Stimulated activated CD4-positive, alpha-beta T cell treated with anti-CD3 and anti-CD28 coated beads, TNF-alpha, amount 100 ng/mL, for 48 hours (primary cell): ENCODE data around the gene SPINK7.
"Not testable (repeated sequence)": the region's sequence is repeated elsewhere in the genome, so short reads cannot be mapped to it uniquely, and the experiment has no call there.

ENCODE experiments used
- DNase-seq, 3 donors: peaks; one replicate each; pipeline ENCODE4 v3.0.0-alpha.2; 2020; ENCODE audit warnings: low read depth in 3 of 3

SPINK7 gene

DNA sequence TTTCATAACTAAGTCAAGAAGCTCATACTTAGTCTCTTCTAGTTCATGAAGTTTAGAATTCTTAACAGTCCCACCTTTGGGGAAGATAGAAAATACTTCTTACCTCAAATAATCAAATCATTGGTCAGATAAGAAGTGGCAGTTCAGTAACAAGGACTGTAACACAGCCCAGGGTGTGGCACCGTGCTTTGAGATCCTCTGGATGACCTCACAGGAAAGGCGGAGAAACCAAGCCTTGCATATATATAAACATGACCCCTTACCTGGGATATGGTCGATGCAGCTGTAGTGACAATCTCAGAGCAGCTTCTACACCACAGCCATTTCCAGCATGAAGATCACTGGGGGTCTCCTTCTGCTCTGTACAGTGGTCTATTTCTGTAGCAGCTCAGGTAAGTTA is at the start of gene SPINK7:
Gene SPINK7, plus strand, starts transcription at position 271 of the 400 bp plus-strand sequence. Its CDS starts 61 bp downstream, at position 332.
- no peak for DNase-seq

DNA sequence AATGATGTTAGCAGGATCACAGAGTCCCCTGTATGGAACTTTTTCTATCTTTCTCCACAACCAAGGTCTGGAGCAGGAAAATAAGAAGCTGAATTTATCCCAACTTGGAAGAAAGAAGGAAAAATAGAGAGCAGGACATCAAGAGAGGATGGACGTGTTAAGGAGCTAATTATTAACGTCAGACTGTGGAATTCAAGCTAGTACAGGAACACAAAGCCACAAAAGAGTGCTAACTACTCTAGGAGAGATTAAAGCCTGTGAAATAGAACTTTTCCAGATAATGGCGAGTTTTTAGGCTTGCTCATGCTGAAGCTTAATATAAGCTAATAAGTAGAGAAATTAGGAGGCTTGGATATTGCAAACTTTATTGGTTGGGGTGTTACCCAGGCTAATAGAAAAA is 44.3 kb upstream of the SPINK7 start:
- DNase-seq: no peak

DNA sequence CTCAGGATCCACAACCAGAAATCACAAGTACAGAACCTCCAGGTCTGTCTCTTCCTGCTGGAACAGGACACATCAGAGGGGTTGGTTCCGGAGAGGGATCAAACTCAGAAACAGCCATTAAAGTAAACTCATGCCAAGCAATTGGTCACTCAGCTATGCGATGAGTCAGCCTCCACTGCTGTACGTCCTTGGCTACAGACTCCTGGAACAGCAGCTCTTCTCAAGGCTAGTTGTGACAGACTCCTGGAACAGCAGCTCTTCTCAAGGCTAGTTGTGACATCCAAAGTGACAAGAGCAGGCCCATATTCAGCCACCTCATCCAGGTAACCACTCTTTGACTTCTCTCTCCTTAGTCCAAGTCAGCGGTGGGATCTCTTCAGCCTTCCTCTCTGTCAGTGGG is 43.7 kb upstream of the SPINK7 start, which contains the start of gene SPINK13:
Gene SPINK13, plus strand, starts transcription at position 229 of the 400 bp plus-strand sequence. CDS start 1,279 bp downstream, outside the sequence.
- DNase-seq: no peak

DNA sequence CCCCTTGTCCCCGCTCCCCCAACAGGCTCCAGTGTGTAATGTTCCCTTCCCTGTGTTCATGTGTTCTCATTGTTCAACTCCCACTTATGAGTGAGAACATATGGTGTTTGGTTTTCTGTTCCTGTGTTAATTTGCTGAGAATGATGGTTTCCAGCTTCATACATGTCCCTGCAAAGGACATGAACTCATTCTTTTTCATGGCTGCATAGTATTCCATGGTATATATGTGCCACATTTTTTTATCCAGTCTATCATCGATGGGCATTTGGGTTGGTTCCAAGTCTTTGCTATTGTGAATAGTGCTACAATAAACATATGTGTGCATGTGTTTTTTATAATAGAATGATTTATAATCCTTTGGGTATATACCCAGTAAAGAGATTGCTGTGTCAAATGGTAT is 37.1 kb upstream of the SPINK7 start:
- not testable (repeated sequence) for DNase-seq

DNA sequence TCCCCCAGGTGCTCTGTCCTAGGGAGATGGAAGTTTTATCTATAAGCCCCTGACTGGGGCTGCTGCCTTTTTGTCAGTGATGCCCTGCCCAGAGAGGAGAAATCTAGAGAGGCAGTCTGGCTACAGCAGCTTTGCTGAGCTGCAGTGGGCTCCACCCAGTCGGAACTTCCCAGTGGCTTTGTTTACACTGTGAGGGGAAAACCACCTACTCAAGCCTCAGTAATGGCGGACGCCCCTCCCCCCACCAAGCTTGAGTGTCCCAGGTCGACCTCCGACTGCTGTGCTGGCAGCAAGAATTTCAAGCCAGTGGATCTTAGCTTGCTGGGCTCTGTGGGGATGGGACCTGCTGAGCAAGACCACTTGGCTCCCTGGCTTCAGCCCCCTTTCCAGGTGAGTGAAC is 31.3 kb upstream of the SPINK7 start:
- not testable (repeated sequence) for DNase-seq

DNA sequence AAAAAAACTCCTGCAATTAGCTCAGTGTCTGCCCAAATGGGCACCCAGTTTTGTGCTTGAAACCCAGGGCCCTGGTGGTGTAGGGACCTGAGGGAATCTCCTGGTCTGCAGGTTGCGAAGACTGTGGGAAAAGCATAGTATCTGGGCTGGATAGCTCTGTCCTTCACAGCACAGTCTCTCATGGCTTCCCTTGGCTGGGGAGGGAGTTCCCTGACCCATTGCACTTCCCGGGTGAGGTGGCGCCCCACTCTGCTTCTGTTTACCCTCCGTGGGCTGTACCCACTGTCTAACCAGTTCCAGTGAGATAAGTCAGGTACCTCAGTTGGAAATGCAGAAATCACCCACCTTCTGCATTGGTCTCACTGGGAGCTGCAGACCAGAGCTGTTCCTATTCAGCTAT is 30.9 kb upstream of the SPINK7 start:
- DNase-seq: not testable (repeated sequence)

DNA sequence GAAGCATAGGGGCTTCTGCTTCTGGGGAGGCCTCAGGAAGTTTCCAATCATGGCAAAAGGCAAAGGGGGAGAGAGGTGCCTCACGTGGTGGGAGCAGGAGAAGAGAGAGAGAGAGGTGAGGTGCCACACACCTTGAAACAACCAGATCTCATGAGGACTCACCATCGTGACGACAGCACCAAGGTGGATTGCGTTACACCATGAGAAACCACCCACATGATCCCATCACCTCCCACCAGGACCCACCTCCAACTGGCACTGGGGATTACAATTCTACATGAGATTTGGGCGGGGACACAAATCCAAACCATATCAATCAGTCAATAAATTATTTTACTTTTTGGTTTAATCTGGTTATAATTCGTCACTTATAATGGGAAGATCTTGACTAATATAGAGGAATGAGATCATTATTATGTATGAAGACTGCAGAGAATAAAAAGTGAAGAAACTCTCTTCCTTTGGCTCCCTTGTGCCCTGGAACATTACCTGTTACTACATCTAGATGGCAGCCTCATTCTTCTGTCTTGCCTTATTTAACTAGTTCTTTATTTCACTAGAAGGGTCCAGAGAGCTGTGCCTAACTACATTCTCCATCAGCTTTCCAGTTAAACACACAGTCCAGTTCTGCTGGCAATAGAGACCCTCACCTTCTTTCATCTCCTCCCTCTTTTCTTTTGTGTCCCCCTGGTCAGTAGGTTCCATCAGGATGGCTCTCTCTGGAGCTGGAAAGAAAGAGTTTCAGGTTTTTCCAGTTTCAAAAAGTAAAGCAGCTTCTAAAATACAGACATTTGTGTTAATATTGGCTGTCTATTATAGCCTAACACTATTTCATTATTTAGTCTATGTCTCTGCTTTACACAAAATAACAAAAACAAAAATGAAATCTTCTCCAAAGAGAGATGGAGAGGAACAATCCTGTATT is 21.7 kb upstream of the SPINK7 start:
- no peak for DNase-seq

DNA sequence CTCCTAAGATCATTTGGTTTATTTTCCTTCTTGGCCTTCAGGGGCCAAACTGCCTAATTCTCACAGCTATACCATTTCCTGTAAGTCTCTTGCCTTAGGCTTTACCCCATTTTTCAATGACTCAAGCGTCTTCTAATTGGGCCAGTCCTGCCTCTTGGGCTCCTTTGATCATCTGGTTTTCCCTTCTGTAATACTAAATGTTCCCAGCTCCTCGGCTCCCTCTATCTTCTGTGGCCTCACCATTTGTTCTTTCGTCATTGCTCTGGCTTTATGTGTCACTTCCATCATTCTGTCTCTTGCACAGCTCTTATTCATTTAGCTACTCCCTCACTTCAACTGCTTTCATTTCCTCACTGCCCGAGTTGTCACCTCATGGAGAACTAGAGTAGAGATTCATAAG is 14.5 kb upstream of the SPINK7 start:
- DNase-seq: no peak

DNA sequence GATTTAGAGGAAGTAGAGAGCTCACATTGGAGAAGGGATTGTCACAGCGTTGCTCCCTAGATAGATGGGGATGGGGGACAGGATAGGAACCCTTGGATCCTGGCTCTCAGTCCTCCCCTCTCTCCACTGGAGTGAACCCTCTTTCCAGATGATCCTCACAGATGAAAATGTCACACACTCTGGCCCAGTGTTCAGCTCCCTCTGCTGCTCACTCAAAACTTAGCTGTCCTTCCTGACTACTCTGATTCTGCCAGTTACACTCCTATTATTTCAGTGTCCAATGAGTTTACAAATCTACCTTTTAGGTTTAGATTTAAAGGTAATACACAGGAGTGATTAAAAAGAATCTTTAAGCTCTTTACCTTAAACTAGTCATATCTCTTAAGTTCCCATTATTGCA is 5.8 kb upstream of the SPINK7 start:
- DNase-seq: no peak

DNA sequence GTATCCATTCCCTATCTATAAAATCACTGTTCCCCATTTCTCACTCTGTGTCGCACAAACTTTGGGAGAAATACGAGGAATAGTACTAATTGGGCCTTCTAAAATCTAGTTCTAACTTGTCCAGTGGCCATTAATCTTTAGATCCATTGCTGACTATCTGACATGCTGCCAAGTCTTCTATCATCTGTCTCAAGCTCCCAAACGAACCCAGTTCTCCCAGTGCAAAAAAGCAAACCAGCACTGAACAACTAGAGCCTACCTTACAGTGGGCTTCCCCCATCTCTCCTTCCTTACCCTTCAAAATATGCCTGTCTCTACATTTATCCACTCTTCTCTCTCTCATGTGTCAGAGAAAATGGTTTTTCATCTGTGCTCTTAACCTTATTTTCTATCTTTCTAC is 3.2 kb upstream of the SPINK7 start:
- DNase-seq: no peak

DNA sequence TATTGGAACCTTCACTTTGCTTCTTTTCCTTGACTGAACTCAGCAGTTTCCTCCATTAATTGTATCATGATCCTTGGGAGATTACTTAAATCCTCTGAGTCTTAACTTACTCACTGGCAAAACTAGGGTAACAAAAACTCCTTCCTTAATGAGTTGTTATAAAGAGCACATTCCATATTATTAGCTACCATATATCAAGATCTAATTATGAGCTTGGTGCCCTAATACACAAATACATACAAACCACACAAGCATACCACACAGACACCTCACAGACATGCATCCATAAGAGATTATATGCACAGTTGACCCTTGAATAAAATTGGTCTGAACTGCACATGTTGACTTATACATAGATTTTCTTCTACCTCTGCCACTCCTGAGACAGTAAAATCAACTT is 2.5 kb upstream of the SPINK7 start:
- DNase-seq: no peak

DNA sequence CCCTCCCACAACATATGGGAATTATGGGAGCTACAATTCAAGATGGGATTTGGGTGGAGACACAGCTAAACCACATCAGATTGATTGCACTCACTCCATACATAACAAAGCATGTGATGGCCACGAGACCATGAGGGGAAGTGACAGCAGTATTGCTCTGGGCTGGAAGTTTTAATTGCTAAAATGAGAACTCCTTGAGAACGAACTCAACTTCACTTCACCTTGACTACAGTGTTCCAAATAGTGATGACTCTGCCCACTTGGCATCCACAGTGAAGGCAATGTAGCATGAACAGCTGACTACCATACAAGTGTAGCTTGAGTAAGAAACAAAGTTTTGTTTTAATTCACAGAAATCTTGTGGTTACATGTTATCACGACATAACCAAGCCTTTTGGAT is 739 bp upstream of the SPINK7 start:
- DNase-seq: no peak

DNA sequence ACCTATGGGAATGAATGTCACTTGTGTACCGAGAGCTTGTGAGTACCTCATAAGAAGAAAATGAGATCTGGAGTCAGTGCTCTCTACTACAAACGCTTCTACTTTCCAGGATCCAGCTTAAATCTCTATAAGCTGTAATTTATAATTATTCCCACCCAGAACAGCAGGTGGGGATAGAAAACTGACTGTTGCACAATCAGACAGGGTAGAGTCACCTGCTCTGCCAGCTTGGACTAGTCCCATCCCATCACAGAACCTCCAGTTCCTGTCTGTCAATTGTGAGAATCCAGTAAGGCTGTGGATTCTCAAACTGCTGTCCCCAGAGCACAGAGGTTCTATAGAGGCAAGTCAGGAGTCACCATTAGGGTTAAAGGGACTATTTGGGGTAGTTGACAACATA is 2.0 kb downstream of the SPINK7 start:
- no peak for DNase-seq

DNA sequence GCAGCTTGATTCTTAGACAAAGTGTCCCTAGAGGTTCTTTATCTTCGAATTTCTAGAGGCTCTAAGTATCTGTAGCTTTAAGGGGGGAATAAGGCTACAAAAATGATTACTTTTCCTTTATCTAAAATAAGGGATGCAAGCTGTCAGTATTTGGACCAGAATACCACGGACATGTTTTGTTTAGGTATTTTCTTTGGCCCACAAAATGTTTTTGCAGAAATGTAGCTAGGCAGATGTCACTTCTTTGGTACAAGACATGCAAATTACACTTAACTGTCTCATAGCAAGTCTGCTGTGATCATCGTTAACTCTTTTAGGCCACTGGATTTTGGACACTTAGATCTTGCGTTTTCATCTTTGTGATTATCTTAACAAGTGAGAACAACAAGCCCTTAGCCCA is 2.5 kb downstream of the SPINK7 start:
- DNase-seq: no peak

DNA sequence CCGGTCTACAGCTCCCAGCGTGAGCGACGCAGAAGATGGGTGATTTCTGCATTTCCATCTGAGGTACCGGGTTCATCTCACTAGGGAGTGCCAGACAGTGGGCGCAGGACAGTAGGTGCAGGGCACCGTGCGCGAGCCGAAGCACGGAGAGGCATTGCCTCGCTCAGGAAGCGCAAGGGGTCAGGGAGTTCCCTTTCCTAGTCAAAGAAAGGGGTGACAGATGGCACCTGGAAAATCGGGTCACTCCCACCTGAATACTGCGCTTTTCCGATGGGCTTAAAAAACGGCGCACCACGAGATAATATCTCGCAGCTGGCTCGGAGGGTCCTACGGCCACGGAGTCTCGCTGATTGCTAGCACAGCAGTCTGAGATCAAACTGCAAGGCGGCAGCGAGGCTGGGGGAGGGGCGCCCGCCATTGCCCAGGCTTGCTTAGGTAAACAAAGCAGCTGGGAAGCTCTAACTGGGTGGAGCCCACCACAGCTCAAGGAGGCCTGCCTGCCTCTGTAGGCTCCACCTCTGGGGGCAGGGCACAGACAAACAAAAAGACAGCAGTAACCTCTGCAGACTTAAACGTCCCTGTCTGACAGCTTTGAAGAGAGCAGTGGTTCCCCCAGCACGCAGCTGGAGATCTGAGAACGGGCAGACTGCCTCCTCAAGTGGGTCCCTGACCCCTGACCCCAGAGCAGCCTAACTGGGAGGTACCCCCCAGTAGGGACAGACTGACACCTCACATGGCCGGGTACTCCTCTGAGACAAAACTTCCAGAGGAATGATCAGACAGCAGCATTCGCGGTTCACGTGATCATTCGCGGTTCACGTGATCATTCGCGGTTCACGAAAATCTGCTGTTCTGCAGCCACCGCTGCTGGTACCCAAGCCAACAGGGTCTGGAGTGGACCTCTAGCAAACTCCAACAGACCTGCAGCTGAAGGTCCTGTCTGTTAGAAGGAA is 8.1 kb downstream of the SPINK7 start:
- DNase-seq: peak in 1 of 3 donors; percentile 2

DNA sequence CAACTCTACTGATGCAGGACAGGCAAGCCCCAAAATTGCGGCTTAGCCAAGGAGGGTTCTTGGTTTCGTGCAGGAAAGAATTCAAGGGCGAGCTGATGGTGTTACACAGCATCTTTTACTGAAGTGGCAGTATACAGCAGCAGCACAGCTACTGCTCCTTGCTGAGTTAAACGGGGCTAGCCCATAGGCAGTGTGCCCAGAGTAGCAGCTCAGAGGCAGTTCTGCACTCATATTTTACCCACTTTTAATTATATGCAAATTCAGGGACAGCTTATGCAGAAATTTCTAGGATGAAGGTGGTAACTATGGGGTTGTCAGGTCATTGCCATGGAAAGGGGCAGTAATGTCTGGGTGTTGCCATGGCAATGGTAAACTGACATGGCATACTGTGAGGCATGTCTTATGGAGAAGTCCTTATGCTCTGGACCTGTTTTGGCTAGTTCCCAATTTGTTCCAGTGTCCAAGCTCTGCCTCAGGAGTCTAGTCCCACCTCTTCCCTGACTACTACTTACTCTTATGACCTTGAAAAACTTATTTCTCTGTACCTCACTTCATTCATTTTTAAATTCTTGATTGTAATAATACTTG is 21.1 kb downstream of the SPINK7 start:
- DNase-seq: no peak

DNA sequence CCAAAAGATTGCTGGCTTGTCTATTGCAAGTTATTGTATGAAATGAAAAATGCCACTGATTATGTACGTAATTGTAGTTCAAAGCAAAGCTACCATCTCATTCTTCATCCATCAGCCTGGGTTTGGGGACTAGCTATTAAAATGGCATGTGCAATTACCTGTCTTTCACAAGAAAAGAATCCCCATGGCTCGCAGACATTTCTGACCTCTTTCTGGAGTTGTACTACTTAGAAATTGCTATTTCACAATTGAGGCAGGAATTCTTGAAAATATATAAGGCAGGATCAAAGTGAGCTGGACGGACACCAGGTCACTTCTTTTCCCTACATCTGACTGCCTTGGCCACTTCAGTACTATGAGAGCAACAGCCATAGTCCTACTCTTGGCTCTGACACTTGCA is 23.0 kb downstream of the SPINK7 start, which contains the start of gene SPINK9:
Gene SPINK9, plus strand, starts transcription at position 301 of the 400 bp plus-strand sequence. Its CDS starts 55 bp downstream, at position 356.
- DNase-seq: no peak

DNA sequence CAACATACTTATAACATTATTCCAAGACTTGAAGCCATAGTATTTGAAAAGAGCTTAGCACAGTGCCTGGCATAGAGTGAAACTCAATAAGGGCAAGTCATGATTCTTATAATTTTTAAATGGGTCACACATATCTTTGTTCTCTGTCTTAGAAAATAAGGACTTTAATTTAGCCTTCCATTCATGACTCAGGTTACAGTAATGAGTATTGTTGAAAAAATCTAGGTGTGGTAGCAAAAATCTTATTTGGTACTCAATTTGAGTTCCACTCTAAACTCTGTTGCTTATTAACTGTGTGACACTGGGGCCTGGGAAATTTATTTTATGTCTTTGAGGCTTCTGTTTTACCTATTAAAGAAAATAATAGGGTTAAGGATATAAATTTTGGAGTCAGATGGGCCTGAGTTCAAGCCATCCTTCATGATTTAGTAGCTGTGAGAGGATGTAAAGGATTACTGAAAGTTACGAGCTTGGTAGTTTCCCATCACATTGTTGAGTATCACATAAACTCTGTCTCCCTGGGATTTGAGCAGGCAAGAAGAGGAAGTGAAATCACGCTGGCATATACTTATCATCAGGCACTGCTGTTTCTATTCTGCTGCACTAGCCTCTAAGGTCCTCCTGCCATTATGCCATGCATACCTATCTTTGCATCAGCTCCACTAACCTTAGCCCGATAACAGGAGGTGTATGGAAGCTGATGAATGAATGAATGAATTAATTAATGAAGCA is 24.6 kb downstream of the SPINK7 start:
- DNase-seq: no peak

DNA sequence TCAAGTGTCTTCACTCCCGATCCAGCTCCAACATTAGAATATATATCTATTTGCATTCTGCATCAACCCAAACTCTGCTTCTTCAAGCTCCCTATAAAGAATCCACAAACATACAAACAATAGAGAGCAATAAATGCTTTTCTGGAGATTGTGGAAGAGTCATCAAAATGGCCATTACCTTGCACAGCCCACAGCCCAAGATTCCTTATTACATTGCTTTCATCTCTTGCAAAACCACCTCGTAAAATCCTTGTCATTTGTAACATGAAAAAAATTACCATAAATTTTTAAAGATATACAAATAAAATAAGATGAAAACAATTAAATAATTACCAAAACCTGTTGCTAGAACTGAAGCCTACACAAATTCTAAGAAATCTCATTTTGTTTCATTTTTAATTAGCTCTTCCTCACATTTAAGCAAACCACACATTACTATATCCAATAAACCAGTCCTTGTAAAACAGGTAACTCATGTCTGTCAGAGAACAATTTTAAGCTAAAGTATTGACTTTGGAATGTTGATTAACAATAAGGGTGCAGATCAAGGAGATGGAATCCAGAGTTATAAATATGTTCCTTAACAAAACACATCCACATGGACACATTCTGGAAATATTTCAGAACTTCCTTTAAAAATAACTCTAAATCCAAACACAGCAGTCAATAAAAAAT is 30.3 kb downstream of the SPINK7 start:
- no peak for DNase-seq

DNA sequence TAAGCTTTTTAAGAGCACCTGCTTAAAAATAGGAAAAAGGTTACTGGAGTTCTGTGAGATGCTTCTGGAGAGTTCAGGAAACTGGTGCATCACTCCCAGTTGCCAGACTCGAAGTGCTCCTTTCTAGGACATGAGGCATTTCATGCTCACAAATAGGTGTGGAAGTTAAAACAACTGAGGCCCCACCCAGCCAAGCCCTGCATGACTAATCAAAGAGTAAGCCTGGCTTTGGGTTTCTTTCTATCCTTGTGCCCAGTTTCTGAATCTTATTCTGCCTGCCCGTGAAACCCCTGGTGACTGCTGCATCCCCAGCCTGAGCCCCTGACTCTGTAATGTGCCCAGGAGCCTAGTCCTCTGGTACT is 30.8 kb downstream of the SPINK7 start:
- no peak for DNase-seq
